ENCODE data around the gene SFT2D3.

- TF ChIP-seq POLR2A (IDR thresholded peaks at IDR 0.05): no peak
- TF ChIP-seq CTCF (IDR thresholded peaks at IDR 0.05): no peak
These were observed 3.5 kb downstream of the SFT2D3 start for GRCh38 chr2:127704641-127705390.

Data from body of pancreas (tissue), 4 donors.